ENCODE measurements around the gene PRSS21.

Gene PRSS21

DNA sequence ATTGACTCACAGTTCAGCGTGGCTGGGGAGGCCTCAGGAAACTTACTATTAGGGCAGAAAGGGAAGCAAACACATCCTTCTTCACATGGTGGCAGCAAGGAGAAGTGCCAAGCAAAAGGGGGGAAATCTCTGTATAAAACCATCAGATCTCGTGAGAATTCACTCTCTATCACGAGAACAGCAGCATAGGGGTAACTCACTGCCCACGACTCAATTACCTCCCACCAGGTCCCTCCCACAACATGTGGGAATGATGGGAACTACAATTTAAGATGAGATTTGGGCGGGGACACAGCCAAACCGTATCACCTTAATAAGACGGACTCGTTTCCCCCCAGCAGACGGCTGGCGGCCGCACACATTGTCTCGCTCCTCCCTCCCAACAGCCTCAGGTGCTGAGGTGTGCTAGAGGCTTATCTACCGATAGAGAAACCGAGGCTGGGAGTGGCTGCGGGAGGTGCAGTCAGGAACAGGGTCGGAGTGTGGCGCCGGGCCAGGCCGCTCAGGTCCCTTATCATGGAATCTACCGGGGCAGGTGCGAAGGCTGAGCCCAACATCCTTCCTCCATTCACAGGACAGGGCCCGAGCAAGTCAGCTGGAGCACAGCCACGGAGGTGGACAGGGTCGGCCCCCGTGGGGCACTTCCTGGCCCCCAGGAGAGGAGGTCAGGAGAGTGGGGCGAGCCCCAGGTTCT lies 8.2 kb downstream of the PRSS21 start:
- in situ Hi-C loops (cut with MboI; ENCODE audit: low sequenced_read_pairs): no loop called here

GRCh38 chr16:2825906-2826305 lies 8.9 kb downstream of the PRSS21 start:
- in situ Hi-C loops (cut with MboI; ENCODE audit: low sequenced_read_pairs): no loop called here

- in situ Hi-C loops (cut with MboI; ENCODE audit: low sequenced_read_pairs): no loop called here
Measured at GRCh38 chr16:2826591-2827373, 9.7 kb downstream of the PRSS21 start.

- in situ Hi-C loops (cut with MboI; ENCODE audit: low sequenced_read_pairs): no loop called here
Measured at GRCh38 chr16:2827374-2827791, 10.3 kb downstream of the PRSS21 start.

GRCh38 chr16:2827831-2828520 lies 10.9 kb downstream of the PRSS21 start:
- in situ Hi-C loops (cut with MboI; ENCODE audit: low sequenced_read_pairs): no loop called here

DNA sequence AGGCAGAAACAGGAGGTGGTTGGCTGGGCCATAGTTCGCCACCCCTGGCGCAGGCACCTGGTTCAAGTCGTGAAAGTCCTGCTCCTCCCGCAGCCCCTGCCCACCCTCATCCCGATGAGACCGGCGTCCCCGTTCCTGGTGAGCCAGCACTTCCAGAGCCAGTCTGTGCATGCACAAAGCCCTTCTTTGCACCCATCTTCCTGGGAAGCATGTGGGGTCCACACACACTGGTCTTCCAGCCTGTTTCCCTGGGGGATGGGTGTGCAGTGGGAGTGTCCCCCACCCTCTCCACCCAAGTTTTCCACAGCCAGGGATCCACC lies 11.4 kb downstream of the PRSS21 start:
- in situ Hi-C loops (cut with MboI; ENCODE audit: low sequenced_read_pairs): no loop called here

GRCh38 chr16:2828876-2829430 lies 11.9 kb downstream of the PRSS21 start:
- in situ Hi-C loops (cut with MboI; ENCODE audit: low sequenced_read_pairs): no loop called here

DNA sequence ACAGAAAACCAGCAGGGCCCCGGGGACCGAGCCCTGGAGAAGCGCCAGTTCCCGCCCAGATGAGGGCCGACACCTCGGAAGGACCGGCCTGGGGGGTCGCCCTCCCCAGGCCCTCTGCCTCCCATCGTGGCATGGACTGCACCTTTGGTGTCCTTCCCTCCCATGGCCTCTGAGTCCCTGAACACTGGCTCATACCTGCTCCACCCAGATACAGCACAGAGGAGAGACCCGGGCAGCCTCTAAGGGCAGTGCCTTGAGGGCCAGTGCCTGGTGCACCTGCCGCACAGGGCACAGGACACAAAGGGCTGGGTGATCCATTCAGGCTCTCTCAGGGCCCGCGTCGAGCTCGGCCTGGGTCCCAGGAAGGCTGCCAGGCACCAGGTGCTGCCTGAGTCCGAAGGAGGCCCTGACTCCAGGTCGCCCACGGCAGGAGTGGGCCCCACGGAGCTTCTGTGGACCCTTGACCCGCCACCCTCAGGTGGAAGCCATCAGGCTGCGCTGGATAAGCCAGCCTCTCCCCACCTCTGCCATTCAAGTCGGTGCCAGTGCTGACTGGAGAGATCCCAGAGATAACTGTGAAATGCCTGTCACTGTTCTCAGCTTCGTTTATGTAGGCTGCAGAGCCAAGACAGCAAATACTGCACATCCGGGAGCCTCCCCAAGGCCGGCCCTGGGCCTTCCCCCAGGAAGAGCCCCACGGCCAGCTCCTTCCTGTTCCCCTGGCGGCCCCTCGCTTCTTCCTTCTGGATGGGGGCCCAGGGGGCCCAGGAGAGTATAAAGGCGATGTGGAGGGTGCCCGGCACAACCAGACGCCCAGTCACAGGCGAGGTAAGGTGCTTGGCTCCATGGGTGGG lies 12.7 kb downstream of the PRSS21 start, which contains the start of gene ZG16B:
Gene ZG16B, plus strand, starts transcription at position 803 of the 854 bp plus-strand sequence. CDS start 139 bp downstream, outside the sequence.
- in situ Hi-C loops (cut with MboI; ENCODE audit: low sequenced_read_pairs): no loop called here

DNA sequence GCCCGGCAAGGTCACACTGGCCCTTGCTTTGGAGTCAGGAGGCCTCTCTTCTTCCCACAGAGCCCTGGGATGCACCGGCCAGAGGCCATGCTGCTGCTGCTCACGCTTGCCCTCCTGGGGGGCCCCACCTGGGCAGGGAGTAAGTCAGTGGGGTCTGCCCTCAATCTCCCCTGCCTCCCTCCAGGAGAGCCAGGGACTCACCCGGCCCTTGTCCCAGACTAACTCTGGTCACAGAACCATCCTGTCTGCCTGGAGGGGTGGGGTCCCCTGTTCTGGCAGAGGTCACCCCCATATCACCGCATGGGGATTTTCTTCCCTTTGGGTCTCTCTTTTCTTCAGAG lies 13.3 kb downstream of the PRSS21 start:
- in situ Hi-C loops (cut with MboI; ENCODE audit: low sequenced_read_pairs): no loop called here

- in situ Hi-C loops (cut with MboI; ENCODE audit: low sequenced_read_pairs): no loop called here
Measured at GRCh38 chr16:2831203-2831602, 14.2 kb downstream of the PRSS21 start.

GRCh38 chr16:2833776-2834175 lies 16.7 kb downstream of the PRSS21 start:
- in situ Hi-C loops (cut with MboI; ENCODE audit: low sequenced_read_pairs): no loop called here

DNA sequence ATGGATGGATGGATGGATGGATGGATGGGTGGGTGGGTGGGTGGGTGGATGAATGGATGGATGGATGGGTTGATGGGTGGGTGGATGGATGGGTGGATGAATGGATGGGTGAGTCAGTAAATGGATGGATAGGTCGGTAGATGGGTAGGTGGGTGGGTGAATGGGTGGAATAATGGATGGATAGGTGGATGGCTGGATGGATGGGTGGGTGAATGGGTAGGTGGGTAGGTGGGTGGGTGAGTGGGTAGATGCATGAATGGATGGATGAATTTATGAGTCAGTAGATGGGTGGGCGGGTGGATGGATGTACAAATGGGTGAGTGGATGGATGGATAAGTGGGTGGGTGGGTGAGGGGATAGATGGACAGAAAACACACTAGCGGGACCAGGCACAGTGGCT lies 17.9 kb downstream of the PRSS21 start:
- in situ Hi-C loops (cut with MboI; ENCODE audit: low sequenced_read_pairs): no loop called here

DNA sequence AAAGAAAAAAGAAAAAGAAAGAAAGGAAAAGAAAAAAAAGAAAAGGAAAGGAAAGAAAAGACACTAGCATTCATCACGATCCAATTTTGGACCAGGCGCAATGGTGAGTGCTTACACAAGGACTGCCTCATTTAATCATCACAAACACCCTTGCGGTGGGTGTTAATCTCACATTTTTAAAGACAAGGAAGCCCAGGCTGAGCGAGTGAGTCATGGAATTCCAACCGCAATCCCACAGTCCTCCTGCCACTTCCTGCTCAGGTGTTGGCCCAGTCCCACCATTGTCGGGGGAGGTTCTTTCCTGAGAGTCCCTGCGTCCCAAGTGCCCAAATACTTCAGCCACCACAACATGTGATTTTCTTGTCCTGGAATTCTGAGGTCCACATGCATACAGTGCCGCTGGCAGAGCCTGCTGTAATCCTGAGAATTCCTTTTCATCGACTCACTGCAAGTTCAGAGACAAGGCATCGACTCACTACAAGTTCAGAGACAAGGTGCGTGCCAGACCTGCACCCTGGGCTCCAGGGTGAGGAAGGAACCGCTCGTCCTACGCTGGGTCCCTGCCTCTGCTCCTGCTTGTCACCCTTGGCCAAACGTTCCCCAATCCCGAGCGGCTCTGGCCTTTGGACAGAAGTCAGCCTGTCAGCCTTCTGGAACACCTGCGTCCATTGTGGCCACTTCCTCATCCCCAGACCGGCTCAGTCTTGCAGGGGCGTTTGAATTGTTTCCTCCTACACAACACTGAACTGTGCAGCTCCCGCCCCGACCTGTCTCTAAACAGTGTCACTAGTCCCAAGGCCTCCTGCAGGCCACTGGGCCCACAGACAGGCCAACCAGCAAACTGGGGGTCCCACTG lies 18.8 kb downstream of the PRSS21 start:
- in situ Hi-C loops (cut with MboI; ENCODE audit: low sequenced_read_pairs): no loop called here

DNA sequence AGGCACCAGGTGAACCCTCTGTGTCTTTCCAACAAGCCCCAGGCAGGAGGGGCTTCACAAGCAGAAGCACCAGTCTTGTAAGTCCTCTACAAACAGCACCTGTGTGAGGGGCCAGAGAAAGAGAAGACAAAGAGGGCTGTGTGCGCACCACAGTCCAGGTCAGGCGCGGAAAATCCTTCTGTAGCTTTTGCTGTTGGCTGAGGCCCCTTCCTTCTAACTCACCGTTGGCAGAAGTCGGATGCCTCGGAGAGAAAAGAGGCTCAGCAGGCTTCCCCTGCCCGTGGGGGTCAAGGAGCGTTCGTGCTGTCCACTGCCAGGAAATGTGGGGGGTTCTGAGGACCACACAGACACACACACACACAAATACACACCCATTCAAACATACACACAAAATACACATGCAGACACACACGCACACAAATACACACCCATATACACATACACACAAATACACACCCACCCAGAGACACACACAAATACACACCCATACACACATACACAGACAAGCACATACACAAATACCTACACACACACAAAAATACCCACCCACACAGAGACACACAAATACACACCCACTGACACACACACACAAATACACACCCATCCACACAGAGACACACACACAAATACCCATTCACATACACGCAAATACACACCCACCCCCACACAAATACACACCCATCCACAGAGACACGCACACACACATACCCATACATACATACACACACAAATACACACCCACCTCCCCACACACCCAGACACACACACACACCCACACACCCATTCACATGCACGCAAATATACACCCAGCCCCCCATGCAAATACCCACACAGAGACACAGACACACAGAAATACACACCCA lies 19.8 kb downstream of the PRSS21 start:
- in situ Hi-C loops (cut with MboI; ENCODE audit: low sequenced_read_pairs): no loop called here

DNA sequence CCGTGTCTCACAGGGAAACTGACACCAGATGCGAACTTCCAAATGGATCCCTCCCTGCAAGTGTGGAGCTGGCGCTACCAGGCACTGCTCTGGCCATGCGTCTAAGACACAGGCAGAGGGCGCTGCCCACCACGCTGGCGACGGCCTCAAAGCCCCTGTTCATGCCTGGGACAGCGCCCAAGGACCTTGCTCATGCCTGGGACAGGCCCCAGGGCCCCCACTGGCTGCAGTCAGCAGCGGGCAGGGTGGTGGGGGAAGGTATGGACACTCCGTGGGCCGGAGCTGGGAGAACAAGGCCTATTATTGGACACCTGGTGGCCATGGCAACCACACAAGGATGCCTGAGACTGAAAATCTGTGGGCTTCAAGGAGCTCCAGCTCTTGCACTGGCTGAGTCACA lies 21.9 kb downstream of the PRSS21 start:
- in situ Hi-C loops (cut with MboI; ENCODE audit: low sequenced_read_pairs): no loop called here

- in situ Hi-C loops (cut with MboI; ENCODE audit: low sequenced_read_pairs): no loop called here
Measured at GRCh38 chr16:2839650-2840450, 22.8 kb downstream of the PRSS21 start.

GRCh38 chr16:2840914-2841313 lies 23.9 kb downstream of the PRSS21 start:
- in situ Hi-C loops (cut with MboI; ENCODE audit: low sequenced_read_pairs): no loop called here
